OCI-LY3 (cell line): Measurements from ENCODE around the gene HHAT.

ENCODE experiments used
- H2AFZ ChIP-seq: fragments of 200-600, 300-600 bp; shearing (Covaris generic); 2 replicates; pipeline ENCODE4 v1.6.0; 2014; ENCODE audit warnings: antibody characterized with exemption, low read depth, low read length
- H3K27ac ChIP-seq: fragments of 200-600, 300-600 bp; sonication (generic); 2 replicates; pipeline ENCODE4 v1.5.1; 2014; ENCODE audit warnings: mild to moderate bottlenecking, low read length, moderate library complexity, mixed read lengths
- H3K27me3 ChIP-seq: fragments of 200-600, 300-600 bp; sonication (generic); 2 replicates; pipeline ENCODE4 v1.6.1; 2014; ENCODE audit warnings: low read depth, low read length, mixed read lengths
- H3K36me3 ChIP-seq: fragments of 200-600, 300-600 bp; sonication (generic); replicated peaks from 2 replicates; pipeline ENCODE3; 2014; ENCODE audit warnings: low read depth, low read length, mixed read lengths
- H3K4me1 ChIP-seq: fragments of 300-600, 200-600 bp; sonication (generic); 2 replicates; pipeline ENCODE4 v1.6.1; 2014; ENCODE audit warnings: low read length, mixed read lengths
- H3K4me2 ChIP-seq: fragments of 200-600, 300-600 bp; sonication (generic); 2 replicates; pipeline ENCODE4 v1.6.1; 2014; ENCODE audit warnings: low read length, mixed read lengths
- H3K4me3 ChIP-seq: fragments of 300-600, 200-600 bp; sonication (generic); 2 replicates; pipeline ENCODE4 v1.5.1; 2014; ENCODE audit warnings: antibody characterized with exemption, mild to moderate bottlenecking, low read length, moderate library complexity
- H3K79me2 ChIP-seq: fragments of 300-600, 200-600 bp; shearing (Covaris generic); 2 replicates; pipeline ENCODE4 v1.6.1; 2014; ENCODE audit warnings: mild to moderate bottlenecking, low read length, mixed read lengths
- H3K9ac ChIP-seq: fragments of 300-600, 200-600 bp; shearing (Covaris generic); 2 replicates; pipeline ENCODE4 v1.6.0; 2014; ENCODE audit warnings: mild to moderate bottlenecking, low read length, moderate library complexity
- H3K9me3 ChIP-seq: fragments of 200-600, 300-600 bp; shearing (Covaris generic); 2 replicates; pipeline ENCODE4 v1.6.1; 2014; ENCODE audit warnings: low read length, mixed read lengths; ENCODE audit not compliant: insufficient read depth
- H4K20me1 ChIP-seq: fragments of 200-600, 300-600 bp; sonication (generic); 2 replicates; pipeline ENCODE4 v1.6.1; 2016; ENCODE audit warnings: low read length, mixed read lengths; ENCODE audit not compliant: insufficient read depth
- CTCF ChIP-seq: fragments of 200-600, 300-600 bp; sonication (generic); IDR thresholded peaks from 2 replicates; pipeline ENCODE4 v1.5.1; 2014; ENCODE audit warnings: antibody characterized with exemption, low read length, low read depth
- EZH2phosphoT487 ChIP-seq: fragments of 200-600 bp; shearing (Covaris generic); IDR thresholded peaks from 2 replicates; pipeline ENCODE4 v1.6.1; 2018; ENCODE audit warnings: antibody characterized with exemption, mixed run types, low read depth

The HHAT gene

DNA sequence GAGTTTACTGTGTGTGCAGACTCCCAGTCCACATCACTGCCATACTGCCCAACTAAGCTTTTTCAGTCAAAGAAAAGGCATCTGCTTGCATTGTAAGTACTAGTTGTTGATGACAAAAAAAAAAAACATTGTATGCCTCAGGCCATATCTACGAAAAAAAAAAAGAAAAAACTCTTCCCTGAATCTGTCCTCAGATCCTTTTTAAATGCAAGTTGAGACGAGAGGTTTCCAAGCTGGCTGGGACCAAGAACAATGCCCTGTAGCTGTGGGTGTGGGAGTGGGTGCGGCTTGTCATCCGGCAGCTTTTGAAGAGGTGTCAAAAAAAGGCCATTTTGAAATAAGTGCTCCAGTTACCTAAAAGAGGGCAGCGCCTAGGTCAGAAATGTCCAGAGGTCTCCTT, 29.2 kb upstream of the HHAT start:
- no peak overlapping the region for H3K9ac ChIP-seq
- H3K4me1 ChIP-seq, result no peaks in the 10 kb centered on the region
- H3K27ac ChIP-seq, result no peak overlapping the region
- H3K79me2 ChIP-seq, result no peaks in the 10 kb centered on the region
- peaks cover 39% of the 10 kb centered on the region for H3K27me3 ChIP-seq
- H3K36me3 ChIP-seq, result no peaks in the 10 kb centered on the region
- no peak overlapping the region for H3K4me2 ChIP-seq
- TF ChIP-seq CTCF (no peak), EZH2phosphoT487 (no peak)
- H4K20me1 ChIP-seq, result no peaks in the 10 kb centered on the region
- H3K4me3 ChIP-seq, result no peak overlapping the region
- no peaks in the 10 kb centered on the region for H3K9me3 ChIP-seq
- no peak overlapping the region for H2AFZ ChIP-seq

- no peaks in the 10 kb centered on the region for H4K20me1 ChIP-seq
- no peak overlapping the region for H3K4me2 ChIP-seq
- no peaks in the 10 kb centered on the region for H3K79me2 ChIP-seq
- H3K27me3 ChIP-seq, result peaks cover 36% of the 10 kb centered on the region
- H3K9me3 ChIP-seq, result no peaks in the 10 kb centered on the region
- H3K27ac ChIP-seq, result no peak overlapping the region
- no peak overlapping the region for H3K9ac ChIP-seq
- no peaks in the 10 kb centered on the region for H3K4me1 ChIP-seq
- no peak overlapping the region for H2AFZ ChIP-seq
- H3K36me3 ChIP-seq, result no peaks in the 10 kb centered on the region
- no peak overlapping the region for H3K4me3 ChIP-seq
- TF ChIP-seq CTCF (no peak), EZH2phosphoT487 (no peak)
Observed at GRCh38 chr1:210300923-210301614, 27.6 kb upstream of the HHAT start.

DNA sequence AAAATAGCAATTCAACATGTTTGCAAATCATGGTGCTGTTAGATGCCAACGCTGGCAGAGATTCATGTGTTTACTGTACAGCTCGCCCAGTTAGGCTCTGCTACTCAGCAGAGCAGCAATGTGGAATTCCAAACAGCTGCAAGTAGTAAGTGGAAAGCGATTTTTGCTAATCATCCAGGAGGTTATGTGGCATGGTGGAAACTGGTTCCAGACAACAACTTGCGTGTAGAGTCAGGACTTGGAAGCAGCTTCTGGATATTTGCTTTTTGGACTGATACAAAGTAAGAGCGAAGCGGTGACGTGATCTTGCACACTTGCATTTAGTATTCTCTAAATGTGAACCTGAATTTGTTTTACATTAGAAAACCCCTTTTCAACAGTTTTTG, 27.1 kb upstream of the HHAT start:
- Histone ChIP-seq H3K79me2 (no peaks in the 10 kb centered on the region), H3K9me3 (no peaks in the 10 kb centered on the region), H3K4me3 (no peak overlapping the region), H3K36me3 (no peaks in the 10 kb centered on the region), H3K27me3 (peaks cover 36% of the 10 kb centered on the region), H3K4me2 (no peak overlapping the region), H2AFZ (no peak overlapping the region), H3K4me1 (no peaks in the 10 kb centered on the region), H4K20me1 (no peaks in the 10 kb centered on the region), H3K9ac (no peak overlapping the region), H3K27ac (no peak overlapping the region)
- TF ChIP-seq EZH2phosphoT487 (no peak), CTCF (no peak)

DNA sequence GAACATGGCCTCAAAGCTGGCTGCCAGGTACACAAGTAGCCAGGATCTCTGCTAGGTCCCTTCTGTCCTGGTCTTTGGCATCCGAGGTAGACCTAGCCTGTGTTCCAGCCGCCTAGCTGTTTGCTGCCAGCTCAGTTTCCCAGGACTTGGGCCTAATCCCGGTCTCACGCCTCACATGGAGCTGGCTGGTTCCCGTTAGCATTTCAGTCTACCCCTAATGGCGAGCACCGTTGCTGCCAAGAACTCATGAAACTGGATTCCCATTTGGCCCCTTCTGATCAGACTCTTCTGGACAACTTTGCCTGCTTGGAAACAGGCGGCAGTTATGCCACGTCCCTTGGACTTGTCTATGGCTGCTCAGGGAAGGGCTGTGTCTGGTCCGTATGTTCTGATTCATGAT, 26.2 kb upstream of the HHAT start:
- H3K4me2 ChIP-seq, result no peak overlapping the region
- no peak overlapping the region for H3K9ac ChIP-seq
- no peak for TF ChIP-seq CTCF
- no peak for TF ChIP-seq EZH2phosphoT487

More for the DNA sequence above, 26.2 kb upstream of the HHAT start:
- Histone ChIP-seq H3K4me3 (no peak overlapping the region), H3K27me3 (peaks cover 33% of the 10 kb centered on the region), H3K4me1 (no peaks in the 10 kb centered on the region), H3K36me3 (no peaks in the 10 kb centered on the region), H3K27ac (no peak overlapping the region), H4K20me1 (no peaks in the 10 kb centered on the region), H3K79me2 (no peaks in the 10 kb centered on the region), H2AFZ (no peak overlapping the region), H3K9me3 (no peaks in the 10 kb centered on the region)
